Suppressor macrophage treated with lipopolysaccharide for 4 hours (primary cell): Measurements from ENCODE around the gene PPP1R14B.

Source experiments
- DNase-seq: peaks from one replicate; pipeline ENCODE4 v3.0.0-alpha.2; 2020

The PPP1R14B gene

DNA sequence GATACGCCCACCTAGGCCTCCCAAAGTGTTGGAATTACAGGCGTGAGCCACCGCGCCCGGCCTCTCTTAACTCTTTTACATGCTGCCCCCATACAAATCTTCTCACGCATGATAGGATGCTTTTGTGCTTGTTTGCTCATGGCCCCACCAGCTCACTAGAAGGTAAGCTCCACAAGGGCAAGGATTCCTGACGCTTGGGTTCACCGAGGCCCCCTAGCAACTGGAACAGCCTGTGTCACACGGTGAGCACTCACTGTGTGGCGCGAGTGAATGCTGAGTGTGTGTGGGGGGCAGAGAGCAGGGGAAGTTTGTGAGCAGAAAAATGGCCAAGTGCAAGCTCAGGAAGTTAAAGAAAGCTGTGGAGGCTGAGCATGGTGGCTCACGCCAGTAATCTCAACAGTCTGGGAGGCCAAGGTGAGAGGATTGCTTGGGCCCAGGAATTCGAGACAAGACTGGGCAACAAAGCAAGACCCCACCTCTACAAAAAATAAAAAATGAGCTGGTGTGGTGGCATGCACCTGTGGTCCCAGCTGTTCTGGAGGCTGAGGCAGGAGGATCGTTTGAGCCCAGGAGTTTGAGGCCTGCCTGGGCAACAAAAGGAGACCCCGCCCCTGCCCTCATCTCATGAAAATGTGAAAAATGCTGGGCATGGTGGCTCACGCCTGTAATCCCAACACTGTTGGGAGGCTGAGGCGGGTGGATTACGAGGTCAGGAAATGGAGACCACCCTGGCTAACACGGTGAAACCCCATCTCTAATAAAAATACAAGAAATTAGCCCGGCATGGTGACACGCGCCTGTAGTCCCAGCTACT, 35.4 kb upstream of the PPP1R14B start:
- DNase-seq = no peak

DNA sequence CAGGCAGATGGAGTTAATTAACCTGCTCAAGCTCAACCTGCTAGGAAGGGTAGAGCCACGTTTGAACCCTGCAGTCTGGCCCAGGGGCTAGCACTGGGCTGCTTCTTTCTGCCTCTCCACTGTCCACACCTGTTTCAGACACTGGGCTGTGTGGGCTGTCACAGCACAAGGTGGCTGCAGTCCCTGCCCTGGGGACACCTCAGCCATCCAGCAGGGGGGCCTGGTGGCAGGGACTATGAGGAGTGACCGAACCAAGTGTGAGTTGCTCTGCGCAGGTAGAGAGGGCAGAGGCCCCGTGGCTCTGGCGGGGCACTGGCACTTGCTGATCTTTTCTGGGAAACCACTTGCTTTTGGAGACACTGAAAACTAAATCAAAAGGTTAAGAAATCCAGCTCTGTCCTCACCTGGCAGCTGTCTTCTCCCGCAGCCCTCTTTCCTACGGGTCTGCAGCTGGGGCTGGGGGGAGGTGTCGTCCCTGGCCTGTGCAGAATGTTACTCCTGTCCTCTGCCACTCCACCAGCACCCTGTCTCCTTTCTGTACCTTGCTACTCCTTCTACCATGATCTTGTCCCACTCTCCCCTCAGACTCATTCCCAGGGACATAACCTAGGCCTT, 31.9 kb upstream of the PPP1R14B start:
- DNase-seq = no peak

- no peak for DNase-seq
Observed at GRCh38 chr11:64276653-64277431, 30.1 kb upstream of the PPP1R14B start.

- DNase-seq = no peak
Observed at GRCh38 chr11:64275841-64276240, 29.1 kb upstream of the PPP1R14B start.

DNA sequence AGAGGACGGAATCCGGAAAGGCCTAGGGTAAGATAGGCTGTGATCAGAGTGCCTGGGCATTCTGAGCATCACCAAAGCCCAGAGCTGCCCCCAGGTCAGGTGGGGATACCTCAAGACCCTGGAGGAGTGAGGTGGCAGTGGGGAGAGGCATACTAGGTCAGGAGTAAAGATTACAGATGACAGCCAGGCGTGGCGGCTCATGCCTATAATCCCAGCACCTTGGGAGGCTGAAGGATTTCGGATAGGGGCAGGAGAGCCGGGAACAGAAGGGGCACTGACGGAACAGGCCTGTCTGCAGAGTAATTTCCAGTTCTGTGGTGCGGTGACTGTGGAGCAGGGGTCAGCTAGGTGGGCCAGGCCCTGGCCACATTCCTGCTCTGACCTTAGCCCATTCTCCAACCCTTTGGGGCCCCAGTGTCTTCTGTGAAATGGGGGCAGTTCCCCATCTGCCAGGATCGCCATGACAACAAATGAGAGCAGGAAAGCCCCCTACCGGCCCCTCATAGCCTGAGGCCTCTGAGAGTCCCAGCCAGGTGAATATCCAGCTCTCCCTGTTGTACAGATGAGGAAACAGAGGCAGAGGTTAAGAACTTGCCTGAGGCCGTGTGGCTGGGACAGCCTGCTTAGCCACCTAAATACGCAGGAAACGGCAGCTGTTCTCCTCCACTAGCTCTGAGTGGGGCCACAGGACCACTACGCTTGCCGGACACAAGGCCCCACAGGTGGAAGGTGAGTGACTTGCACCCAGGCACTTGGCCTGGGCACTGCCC, 28.5 kb upstream of the PPP1R14B start:
- no peak for DNase-seq

DNA sequence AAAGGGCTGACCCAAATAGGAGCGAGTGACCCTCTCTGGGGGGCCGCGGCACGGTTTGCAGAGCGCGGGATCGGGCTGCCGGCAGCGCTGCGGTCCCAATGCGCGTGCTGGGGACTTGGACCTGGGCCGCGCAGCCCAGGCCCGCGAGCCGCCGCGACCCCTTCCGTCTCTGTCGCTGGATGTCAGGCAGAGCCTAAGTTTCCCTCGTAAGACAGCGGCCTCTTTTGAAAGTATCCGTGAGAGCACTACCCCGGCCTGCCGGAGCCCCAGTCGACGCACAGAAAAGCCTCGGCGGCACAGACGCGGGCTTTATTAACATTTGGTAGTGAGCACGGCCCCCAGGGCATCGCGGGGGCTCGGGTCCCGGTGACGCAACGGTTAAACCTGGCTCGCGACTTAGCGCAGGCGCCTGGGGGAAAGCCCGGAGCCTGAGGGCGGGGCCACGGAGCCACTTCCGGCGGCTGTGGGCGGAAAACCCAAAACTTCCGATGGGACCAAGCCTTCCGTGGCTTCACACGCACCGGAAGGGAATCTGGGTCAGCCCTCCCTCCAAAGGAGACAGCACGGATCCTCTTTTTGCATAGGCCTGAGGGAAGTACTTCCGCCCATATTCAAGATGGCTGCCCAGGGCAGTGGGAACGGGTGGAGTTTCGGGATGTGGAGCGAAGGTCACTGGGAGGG, 22.9 kb upstream of the PPP1R14B start:
- peak; percentile 99 for DNase-seq

GRCh38 chr11:64268893-64269539, 22.3 kb upstream of the PPP1R14B start:
- no peak for DNase-seq

DNA sequence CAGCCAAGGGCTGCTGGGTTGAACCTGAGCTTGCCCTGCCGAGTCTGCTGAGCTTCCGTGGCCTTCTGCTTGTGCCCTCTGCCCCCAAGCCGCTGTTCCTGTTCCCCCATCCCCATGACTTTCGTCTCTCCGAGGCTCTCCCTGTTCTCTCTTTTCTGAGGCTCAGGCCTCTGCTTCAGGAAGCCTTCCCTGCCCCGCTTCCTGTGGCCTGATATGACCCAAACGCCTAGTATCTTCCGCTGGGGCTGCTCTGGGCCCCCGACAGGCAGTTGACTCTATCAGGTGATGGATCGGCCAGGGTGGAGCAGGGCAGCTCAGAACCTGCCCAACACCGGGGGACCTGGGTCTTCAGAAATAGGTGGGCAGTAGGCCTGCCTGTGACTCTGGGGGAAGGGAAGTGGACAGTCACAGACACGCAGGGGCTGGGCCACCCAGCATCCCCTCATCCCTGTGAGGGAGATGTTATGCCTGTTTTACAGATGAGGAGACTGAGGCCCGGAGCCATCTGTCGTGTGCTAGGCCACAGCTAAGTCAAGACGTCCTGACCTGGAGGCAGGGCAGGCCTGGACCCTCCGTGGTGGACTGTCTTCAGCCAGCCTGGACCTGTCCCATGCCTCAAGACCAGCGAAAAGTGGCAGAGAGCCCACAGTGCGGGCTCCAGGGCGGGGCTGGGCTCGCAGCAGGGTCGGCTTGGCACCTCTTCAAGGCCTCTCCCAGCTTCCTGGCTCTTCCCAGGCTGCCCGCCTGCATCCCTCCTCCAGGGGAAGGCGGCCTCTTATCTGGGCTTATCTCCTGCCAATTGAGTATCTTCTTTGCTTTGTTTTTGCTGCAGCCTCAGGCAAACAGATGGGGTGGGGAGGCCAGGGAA, 21.5 kb upstream of the PPP1R14B start:
- no peak for DNase-seq

DNA sequence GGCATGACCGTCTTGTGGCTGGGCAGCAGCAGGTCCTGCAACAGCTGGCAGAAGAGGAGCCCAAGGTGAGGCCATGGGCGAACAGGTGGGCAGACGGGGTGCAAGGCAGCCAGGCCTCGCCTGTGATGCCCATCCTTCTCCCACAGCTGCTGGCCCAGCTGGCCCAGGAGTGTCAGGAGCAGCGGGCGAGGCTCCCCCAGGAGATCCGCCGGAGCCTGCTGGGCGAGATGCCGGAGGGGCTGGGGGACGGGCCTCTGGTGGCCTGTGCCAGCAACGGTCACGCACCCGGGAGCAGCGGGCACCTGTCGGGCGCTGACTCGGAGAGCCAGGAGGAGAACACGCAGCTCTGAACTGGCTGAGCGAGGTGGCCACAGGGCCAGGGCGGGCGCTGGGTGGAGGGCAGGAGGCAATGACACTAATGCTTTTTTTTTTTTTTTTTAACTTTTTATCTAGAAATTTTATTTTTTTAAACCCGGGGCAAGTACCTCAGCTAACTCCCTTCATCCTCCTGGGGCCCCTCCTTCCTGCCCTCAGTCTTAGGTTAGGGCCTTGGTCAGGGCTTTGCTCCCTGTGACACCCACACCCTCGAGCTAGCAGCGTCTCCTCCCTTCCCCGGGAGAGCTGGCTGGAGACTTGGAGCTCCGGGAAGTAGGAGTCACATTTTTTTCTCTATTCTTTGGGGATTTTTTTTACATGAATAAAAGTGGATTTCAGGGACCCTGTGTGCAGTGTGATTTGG, 20.6 kb upstream of the PPP1R14B start:
- DNase-seq = no peak

- DNase-seq = no peak
Observed at GRCh38 chr11:64266339-64266738, 19.6 kb upstream of the PPP1R14B start.

DNA sequence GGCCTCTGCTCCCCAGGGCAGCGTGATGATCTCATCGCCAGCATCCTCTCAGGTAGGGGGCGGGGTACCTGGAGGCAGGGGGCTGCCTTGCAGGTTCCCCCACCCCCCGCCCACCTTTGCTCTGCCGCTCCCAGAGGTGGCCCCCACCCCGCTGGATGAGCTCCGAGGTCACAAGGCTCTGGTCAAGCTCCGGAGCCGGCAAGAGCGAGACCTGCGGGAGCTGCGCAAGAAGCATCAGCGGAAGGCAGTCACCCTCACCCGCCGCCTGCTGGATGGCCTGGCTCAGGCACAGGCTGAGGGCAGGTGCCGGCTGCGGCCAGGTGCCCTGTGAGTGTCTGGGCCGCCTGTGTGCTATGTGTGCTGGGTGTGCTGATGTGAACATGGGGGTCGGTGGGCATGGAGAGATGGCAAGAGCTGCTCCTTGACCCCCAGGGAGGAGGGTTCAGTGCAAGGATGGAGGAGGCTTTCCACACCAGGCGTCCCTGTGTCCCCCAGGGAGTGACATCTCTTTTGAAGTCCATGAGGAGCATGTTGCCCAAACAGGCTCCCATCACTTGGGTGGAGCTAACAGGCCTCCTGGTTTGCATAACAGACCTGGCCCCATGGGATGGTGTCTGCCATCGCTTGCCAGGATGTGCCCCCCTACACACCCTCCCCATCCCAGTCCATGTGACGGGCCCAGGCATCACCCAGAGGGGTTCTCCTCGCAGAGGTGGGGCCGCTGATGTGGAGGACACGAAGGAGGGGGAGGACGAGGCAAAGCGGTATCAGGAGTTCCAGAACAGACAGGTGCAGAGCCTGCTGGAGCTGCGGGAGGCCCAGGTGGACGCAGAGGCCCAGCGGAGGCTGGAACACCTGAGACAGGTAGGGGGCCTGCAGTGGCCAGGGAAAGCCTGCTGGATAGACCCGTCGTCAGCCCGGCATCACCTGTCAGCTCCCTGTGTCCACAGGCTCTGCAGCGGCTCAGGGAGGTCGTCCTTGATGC, 18.7 kb upstream of the PPP1R14B start:
- DNase-seq = no peak

DNA sequence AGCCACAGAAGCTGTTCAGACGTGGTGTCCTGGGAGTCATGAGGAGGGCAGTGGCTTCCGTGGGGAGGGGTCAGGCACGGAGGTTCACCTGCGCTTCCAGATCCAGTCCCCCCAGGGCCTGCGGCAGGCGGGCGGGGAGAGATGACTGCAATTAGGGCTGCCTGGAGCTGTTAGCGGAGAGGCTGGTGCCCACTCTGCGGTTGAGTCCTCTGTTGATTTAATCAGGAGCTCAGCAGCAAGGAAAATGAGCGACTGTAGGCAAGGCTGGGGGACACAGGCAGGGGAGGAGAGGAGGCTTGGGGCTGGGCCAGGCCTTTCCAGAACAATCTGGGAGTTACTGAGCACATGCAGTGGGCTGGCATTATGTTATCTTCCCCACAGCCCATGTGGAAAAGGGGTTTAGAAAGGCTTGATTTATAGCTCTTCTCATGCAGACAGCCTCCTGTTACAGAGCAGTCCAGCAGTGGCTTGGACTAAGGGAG, 17.7 kb upstream of the PPP1R14B start:
- no peak for DNase-seq

DNA sequence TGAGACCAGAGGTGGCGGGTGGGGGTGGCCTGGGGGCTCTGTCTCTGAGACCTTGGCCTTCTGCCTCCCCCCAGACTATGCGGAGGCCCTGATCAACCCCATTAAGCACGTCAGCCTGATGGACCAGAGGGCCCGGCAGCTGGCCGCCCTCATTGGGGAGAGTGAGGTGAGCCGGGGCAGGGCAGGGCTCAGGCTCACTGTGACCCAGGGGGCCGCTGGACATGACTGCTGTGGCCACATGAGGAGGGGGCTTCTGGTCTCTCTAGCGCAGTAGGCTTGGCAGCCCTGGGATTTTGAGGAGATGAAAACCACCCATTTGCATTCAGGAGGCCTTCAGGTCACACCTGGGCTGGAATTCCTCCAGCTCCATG, 17.2 kb upstream of the PPP1R14B start:
- DNase-seq = no peak

DNA sequence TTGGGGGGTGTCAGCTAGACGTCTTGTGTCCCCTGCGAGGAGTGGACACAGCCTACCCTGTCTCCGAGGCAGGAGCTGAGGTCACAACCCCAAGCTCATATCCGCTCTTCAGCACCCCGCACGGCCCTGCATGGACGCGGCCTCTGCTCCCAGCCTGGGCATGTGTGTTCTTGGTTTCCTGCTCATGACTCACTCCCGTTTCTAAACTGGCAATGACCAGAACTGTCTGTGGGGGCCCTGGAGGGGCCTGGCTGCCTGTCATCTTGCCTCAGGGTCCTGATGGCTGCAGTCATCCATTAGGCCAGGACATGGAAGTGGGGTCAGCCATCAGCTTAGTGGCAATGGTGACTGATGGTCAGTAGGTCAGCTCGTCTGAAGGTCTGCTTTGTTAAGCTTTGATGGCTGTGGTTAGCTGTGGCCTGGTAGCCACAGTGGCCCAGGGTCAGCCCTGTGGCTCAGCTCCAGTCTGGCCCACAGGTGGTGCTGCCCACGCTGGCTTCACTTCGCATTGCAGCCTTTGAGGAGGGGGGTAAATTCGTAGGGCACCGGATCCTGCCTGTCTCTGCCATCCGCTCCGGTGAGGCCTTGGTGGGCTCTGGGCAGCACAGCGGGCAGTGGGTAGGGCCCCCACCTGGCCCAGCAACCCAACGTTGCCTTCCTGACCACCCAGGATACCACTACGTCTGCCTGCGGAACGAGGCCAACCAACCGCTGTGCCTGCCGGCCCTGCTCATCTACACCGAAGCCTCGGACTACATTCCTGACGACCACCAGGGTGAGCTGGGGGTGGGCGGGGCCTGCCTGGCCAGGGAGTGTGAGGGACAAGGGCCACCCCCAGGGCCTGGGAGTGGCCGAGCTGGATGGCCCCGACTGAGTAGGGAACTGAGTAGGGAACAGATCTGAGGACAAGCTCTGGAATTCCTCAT, 16.5 kb upstream of the PPP1R14B start:
- no peak for DNase-seq

DNA sequence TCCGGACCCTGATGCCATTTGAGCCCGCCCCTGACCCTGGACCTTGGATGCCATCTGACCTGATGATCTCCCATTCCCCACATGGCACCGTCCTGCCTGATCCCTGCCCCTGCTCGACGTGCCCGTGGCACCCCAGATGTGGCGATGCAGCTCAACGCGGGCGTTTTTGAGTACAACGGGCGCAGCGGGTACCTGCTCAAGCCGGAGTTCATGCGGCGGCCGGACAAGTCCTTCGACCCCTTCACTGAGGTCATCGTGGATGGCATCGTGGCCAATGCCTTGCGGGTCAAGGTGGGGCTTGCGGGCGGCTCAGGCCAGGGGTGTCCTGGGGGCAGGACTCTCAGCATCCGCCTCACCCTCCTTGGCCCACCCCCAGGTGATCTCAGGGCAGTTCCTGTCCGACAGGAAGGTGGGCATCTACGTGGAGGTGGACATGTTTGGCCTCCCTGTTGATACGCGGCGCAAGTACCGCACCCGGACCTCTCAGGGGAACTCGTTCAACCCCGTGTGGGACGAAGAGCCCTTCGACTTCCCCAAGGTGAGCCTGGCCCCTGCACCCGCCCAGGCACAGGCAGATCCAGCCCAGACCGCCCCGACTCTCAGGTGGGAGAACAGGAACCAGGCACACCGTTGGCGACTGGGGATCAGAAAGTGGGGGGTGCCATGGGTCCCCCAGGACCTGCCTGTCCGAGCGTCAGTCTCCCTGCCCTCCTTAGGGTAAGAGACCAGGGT, 15.7 kb upstream of the PPP1R14B start:
- no peak for DNase-seq

GRCh38 chr11:64261556-64262080, 14.9 kb upstream of the PPP1R14B start:
- no peak for DNase-seq
